22Rv1 (cell line): ENCODE results near the gene PACSIN3.

ENCODE experiments used
- ZFX ChIP-seq: fragments of 450-650 bp; IDR thresholded peaks from 2 replicates; pipeline ENCODE4 v1.6.1; 2017; ENCODE audit warnings: antibody characterized with exemption, borderline replicate concordance
- TF ChIP-seq, protein P1 (sequence below): fragments of 450-650 bp; IDR thresholded peaks from 2 replicates; pipeline ENCODE4 v1.5.1; 2017; ENCODE audit warnings: mild to moderate bottlenecking

DNA sequence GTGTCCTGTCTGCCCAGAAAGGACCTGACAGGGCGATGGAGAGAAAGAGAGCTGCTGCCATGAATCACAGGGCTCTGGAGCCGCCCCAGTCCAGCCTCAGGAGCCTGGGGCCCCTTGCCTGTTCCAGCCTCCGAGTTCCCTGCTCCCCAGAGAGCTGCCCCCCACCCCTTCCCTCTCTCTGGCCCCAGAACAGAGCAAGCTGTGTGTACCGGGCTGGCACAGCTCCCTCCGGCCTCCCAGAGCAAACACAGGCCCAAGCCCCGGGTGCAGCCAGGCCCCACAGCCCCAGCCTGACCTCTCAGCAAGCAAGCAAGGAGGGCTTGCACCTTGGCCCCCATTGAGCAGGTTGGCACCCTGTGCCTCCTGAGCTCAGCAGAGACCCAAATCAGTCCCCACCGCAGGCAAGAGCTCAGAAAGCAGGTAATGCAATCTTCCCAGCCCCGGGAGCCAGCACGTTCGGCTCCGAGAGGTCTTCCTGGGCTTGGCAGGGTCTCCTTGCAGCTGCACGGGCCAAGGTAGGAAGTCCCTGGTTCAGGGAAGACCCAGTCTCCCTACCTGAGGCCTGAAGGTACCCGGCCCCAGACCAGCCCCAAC, 1.4 kb downstream of the PACSIN3 start:
- TF ChIP-seq, protein P1, sequence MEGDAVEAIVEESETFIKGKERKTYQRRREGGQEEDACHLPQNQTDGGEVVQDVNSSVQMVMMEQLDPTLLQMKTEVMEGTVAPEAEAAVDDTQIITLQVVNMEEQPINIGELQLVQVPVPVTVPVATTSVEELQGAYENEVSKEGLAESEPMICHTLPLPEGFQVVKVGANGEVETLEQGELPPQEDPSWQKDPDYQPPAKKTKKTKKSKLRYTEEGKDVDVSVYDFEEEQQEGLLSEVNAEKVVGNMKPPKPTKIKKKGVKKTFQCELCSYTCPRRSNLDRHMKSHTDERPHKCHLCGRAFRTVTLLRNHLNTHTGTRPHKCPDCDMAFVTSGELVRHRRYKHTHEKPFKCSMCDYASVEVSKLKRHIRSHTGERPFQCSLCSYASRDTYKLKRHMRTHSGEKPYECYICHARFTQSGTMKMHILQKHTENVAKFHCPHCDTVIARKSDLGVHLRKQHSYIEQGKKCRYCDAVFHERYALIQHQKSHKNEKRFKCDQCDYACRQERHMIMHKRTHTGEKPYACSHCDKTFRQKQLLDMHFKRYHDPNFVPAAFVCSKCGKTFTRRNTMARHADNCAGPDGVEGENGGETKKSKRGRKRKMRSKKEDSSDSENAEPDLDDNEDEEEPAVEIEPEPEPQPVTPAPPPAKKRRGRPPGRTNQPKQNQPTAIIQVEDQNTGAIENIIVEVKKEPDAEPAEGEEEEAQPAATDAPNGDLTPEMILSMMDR: no peak
- TF ChIP-seq ZFX: no peak
